GM12801 (cell line): ENCODE data around the gene E2F8.

Source experiments
- TF ChIP-seq, protein P1 (sequence below): IDR thresholded peaks from one replicate; pipeline ENCODE4 v1.5.1; 2011; ENCODE audit warnings: control low read depth; ENCODE audit not compliant: insufficient read length; ENCODE audit errors: extremely low read depth

Gene E2F8

DNA sequence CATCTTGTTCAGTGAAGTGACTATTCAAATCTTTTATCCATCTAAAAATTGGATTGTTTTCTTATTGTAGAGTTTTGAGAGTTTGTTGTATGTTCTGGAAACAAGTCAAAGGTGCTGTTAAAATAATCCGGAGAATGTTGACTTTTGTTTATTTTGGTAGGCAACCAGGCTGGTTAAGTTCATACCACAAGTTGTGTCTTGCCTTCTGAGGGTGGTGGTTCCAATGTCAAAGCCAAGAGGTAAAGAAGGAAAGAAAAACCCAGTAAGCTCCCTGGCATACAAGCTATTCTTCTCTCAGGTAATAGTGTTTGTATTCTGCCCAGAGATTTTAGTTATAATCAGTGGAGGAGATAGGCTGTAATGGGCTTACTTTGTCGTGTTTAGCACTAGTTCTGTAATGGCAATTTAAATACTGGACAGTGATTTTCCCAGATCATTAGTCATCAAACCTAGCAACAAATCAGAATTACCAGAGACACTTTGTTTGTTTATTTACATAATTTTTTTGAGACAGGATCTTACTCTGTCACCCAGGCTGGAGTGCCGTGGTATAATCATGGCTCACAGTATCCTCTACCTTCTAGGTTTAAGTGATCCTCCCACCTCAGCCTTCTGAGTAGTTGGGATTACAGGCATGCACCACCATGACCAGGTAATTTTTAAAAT is 23.9 kb downstream of the E2F8 start:
- TF ChIP-seq, protein P1, sequence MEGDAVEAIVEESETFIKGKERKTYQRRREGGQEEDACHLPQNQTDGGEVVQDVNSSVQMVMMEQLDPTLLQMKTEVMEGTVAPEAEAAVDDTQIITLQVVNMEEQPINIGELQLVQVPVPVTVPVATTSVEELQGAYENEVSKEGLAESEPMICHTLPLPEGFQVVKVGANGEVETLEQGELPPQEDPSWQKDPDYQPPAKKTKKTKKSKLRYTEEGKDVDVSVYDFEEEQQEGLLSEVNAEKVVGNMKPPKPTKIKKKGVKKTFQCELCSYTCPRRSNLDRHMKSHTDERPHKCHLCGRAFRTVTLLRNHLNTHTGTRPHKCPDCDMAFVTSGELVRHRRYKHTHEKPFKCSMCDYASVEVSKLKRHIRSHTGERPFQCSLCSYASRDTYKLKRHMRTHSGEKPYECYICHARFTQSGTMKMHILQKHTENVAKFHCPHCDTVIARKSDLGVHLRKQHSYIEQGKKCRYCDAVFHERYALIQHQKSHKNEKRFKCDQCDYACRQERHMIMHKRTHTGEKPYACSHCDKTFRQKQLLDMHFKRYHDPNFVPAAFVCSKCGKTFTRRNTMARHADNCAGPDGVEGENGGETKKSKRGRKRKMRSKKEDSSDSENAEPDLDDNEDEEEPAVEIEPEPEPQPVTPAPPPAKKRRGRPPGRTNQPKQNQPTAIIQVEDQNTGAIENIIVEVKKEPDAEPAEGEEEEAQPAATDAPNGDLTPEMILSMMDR: no peak

DNA sequence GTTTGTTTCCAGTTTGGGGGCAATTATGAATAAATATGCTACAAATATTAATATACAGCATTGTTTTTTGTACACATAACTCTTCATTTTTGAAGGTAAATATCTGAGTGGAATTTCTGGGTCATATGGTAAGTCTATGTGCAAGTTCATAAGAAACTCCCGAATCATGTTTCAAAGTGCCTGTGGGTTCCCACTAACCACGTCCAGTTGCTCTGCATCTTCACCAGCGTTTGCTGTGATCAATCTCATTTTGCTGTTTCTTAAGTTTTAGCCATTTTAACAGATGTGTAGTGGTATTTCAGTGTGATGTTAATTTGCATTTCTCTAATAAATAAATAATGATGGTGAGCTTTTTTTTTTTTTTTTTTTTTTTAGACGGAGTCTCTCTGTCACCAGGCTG is 24.7 kb downstream of the E2F8 start:
- TF ChIP-seq, protein P1: no peak

GRCh38 chr11:19209617-19210370 is 31.0 kb downstream of the E2F8 start:
- TF ChIP-seq, protein P1: no peak

- TF ChIP-seq, protein P1: no peak
Observed at GRCh38 chr11:19208959-19209546, 31.7 kb downstream of the E2F8 start.

GRCh38 chr11:19208181-19208580 is 32.6 kb downstream of the E2F8 start:
- TF ChIP-seq, protein P1: no peak

DNA sequence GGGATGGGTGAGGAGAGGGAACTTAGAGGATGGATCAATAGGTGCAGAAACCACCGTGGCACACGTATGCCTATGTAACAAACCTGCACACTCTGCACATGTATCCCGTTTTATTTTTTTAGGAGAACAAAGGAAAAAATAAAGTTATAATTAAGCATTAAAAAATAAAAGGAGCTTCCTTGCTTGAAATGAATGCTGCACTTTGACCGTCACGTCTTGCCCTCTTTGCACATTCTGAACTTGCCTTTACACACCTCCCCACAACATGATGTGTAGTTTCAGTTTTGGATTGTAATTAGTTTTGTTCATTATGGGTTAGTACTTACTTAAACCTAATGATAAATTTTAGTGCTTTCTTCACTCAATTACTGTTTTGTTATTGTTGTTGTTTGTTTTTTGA is 35.9 kb downstream of the E2F8 start:
- TF ChIP-seq, protein P1: no peak

- TF ChIP-seq, protein P1: no peak
Observed at GRCh38 chr11:19201737-19202605, 38.8 kb downstream of the E2F8 start, which contains the start of gene CSRP3. CSRP3 (minus strand) TSS chr11:19201983; CDS start chr11:19192448, 9,535 bp downstream.
